Transverse colon (tissue), 1 donor: ENCODE data around the gene CMBL.

Source experiments
- EP300 ChIP-seq: sonication (generic); formaldehyde crosslinking; IDR thresholded peaks from one replicate; pipeline ENCODE4 v1.6.1; 2017; ENCODE audit warnings: antibody characterized with exemption, low read depth
- POLR2A ChIP-seq: fragments of 450-650 bp; IDR thresholded peaks from one replicate; pipeline ENCODE4 v1.6.1; 2016; ENCODE audit warnings: antibody characterized with exemption, mild to moderate bottlenecking, moderate library complexity

- TF ChIP-seq POLR2A = no peak
- TF ChIP-seq EP300 = no peak
These were observed 64.0 kb downstream of the CMBL start for GRCh38 chr5:10243660-10244240.
